HL-60 (cell line): ENCODE measurements around the gene LIMA1.

Source experiments
- CTCF ChIP-seq: IDR thresholded peaks from one replicate; pipeline ENCODE4 v1.5.1; 2011; ENCODE audit warnings: low read length, control low read depth, inconsistent platforms; ENCODE audit not compliant: insufficient read depth
- GABPA ChIP-seq: IDR thresholded peaks from 2 replicates; pipeline ENCODE4 v1.6.1; 2012; ENCODE audit warnings: low read depth
- POLR2AphosphoS5 ChIP-seq: IDR thresholded peaks from 2 replicates; pipeline ENCODE4 v1.6.1; 2012; ENCODE audit warnings: low read depth
- SPI1 ChIP-seq: IDR thresholded peaks from 2 replicates; pipeline ENCODE4 v1.6.1; 2012; ENCODE audit warnings: low read depth, mild to moderate bottlenecking, borderline replicate concordance
- TF ChIP-seq, protein P1 (sequence below): IDR thresholded peaks from 2 replicates; pipeline ENCODE4 v1.6.1; 2012; ENCODE audit warnings: low read depth; ENCODE audit not compliant: insufficient replicate concordance

DNA sequence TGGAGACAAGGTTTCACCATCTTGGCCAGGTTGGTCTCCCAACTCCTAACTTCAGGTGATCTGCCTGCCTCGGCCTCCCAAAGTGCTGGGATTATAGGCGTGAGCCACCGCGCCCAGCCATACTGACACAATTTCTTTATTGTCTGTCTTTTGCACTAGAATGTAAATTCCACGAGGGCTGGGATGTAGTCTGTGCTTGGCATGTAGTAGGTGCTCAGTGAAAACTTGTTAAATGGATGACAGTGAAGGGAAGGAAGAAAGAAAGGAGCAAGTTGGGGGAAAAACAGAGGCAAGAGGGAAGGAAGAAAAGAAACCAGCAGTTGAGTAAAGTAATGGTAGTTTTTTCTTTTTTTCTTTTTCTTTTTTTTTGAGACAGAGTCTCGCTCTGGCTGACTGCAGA lies 53.1 kb downstream of the LIMA1 start:
- TF ChIP-seq, protein P1, sequence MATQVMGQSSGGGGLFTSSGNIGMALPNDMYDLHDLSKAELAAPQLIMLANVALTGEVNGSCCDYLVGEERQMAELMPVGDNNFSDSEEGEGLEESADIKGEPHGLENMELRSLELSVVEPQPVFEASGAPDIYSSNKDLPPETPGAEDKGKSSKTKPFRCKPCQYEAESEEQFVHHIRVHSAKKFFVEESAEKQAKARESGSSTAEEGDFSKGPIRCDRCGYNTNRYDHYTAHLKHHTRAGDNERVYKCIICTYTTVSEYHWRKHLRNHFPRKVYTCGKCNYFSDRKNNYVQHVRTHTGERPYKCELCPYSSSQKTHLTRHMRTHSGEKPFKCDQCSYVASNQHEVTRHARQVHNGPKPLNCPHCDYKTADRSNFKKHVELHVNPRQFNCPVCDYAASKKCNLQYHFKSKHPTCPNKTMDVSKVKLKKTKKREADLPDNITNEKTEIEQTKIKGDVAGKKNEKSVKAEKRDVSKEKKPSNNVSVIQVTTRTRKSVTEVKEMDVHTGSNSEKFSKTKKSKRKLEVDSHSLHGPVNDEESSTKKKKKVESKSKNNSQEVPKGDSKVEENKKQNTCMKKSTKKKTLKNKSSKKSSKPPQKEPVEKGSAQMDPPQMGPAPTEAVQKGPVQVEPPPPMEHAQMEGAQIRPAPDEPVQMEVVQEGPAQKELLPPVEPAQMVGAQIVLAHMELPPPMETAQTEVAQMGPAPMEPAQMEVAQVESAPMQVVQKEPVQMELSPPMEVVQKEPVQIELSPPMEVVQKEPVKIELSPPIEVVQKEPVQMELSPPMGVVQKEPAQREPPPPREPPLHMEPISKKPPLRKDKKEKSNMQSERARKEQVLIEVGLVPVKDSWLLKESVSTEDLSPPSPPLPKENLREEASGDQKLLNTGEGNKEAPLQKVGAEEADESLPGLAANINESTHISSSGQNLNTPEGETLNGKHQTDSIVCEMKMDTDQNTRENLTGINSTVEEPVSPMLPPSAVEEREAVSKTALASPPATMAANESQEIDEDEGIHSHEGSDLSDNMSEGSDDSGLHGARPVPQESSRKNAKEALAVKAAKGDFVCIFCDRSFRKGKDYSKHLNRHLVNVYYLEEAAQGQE, result no peak
- TF ChIP-seq CTCF (no peak), POLR2AphosphoS5 (no peak), GABPA (no peak), SPI1 (no peak)
